MM.1S (cell line): ENCODE data around the gene SAMD4A.

Experiments used
- EZH2 ChIP-seq: fragments of 300-600 bp; sonication (generic); optimal IDR thresholded peaks from 2 replicates; pipeline ENCODE3; 2017; ENCODE audit warnings: low read depth, mild to moderate bottlenecking, antibody characterized with exemption, low read length, mixed read lengths
- EZH2phosphoT487 ChIP-seq: fragments of 300-600 bp; sonication (generic); IDR thresholded peaks from 2 replicates; pipeline ENCODE4 v1.6.1; 2018; ENCODE audit warnings: antibody characterized with exemption, low read length
- TF ChIP-seq, protein P1 (sequence below): fragments of 300-600 bp; sonication (generic); IDR thresholded peaks from 2 replicates; pipeline ENCODE4 v1.5.1; 2016; ENCODE audit warnings: antibody characterized with exemption, low read length, mixed read lengths

DNA sequence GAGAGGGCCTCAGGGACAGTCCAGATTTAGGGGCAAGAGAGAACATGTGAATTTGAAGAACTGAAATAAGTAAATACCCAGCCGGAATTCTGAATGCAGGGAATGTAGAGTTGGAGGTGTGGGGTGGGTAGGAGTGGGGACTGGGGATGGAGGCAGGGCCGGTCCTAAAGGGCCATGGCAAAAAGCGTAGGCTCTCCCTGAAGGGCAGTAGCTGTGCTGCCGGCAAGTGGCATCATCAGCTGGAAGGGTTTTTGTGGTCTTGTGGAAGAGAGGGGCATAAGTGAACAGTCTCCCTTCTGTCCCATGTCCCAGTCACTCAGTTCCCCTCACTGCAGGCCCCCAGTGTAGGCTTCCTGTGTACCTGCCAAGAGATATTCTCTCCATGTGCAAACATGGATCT lies 231.1 kb downstream of the SAMD4A start:
- TF ChIP-seq, protein P1, sequence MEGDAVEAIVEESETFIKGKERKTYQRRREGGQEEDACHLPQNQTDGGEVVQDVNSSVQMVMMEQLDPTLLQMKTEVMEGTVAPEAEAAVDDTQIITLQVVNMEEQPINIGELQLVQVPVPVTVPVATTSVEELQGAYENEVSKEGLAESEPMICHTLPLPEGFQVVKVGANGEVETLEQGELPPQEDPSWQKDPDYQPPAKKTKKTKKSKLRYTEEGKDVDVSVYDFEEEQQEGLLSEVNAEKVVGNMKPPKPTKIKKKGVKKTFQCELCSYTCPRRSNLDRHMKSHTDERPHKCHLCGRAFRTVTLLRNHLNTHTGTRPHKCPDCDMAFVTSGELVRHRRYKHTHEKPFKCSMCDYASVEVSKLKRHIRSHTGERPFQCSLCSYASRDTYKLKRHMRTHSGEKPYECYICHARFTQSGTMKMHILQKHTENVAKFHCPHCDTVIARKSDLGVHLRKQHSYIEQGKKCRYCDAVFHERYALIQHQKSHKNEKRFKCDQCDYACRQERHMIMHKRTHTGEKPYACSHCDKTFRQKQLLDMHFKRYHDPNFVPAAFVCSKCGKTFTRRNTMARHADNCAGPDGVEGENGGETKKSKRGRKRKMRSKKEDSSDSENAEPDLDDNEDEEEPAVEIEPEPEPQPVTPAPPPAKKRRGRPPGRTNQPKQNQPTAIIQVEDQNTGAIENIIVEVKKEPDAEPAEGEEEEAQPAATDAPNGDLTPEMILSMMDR = no peak
- no peak for TF ChIP-seq EZH2
- TF ChIP-seq EZH2phosphoT487 = no peak
